GM18907 (cell line): ENCODE data around the gene PIGU.
A peak's percentile ranks its signal among the peaks of the same experiment; 100 is the strongest.

Experiments used
- ATAC-seq: cut with Tn5 transposase; IDR thresholded peaks from one replicate; pipeline ENCODE4 v1.9.1; 2021; ENCODE audit warnings: mild to moderate bottlenecking, moderate library complexity; ENCODE audit not compliant: unreplicated experiment

Gene PIGU

DNA sequence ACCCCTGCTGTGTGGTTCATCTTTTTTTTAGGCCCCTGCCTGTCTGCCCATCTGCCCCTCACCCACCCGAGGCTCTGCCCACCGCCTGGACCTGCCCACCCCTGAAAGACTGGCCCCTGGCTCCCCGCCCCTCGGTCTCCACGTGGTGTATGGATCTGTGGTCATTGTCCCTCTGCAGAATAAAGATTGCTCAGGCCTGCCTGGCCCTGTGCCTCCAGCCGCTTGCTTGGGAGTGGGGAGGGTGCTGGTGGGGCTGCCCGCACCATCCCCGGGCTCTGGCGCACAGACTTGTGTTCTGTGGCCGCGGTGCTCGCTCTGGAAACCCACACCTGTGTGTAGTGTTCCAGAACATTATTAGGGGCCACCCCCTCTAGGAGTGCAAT is 116.8 kb downstream of the PIGU start:
- ATAC-seq: no peak

DNA sequence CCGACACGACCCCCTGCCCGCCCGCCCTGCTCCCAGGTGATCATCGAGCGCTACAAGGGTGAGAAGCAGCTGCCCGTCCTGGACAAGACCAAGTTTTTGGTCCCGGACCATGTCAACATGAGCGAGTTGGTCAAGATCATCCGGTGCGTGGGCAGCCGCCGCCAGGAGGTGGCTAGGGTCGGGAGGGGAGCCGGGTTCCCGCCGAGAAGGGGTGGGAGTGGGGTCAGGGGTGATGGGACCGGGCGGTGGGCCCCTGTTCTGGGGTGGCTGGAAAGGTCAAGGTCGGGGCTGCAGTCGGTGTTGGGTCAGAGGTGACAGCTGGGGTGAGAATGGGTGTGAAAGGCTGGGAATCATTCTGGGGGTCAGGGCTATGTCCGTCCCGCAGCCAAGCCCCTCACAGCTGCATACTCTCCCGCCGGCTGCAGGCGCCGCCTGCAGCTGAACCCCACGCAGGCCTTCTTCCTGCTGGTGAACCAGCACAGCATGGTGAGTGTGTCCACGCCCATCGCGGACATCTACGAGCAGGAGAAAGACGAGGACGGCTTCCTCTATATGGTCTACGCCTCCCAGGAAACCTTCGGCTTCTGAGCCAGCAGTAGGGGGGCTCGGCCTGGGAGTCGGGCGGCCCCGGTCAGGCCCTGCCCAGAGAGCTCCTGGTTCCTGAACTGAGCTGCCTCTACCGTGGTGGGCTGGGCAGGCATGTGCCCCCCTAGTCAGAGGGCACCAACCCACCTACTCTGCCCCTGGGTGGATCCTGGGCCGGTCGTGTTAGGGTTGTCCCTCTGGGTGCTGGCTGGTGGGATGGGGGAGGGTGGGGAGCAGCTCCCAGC is 117.4 kb downstream of the PIGU start:
- ATAC-seq: no peak

DNA sequence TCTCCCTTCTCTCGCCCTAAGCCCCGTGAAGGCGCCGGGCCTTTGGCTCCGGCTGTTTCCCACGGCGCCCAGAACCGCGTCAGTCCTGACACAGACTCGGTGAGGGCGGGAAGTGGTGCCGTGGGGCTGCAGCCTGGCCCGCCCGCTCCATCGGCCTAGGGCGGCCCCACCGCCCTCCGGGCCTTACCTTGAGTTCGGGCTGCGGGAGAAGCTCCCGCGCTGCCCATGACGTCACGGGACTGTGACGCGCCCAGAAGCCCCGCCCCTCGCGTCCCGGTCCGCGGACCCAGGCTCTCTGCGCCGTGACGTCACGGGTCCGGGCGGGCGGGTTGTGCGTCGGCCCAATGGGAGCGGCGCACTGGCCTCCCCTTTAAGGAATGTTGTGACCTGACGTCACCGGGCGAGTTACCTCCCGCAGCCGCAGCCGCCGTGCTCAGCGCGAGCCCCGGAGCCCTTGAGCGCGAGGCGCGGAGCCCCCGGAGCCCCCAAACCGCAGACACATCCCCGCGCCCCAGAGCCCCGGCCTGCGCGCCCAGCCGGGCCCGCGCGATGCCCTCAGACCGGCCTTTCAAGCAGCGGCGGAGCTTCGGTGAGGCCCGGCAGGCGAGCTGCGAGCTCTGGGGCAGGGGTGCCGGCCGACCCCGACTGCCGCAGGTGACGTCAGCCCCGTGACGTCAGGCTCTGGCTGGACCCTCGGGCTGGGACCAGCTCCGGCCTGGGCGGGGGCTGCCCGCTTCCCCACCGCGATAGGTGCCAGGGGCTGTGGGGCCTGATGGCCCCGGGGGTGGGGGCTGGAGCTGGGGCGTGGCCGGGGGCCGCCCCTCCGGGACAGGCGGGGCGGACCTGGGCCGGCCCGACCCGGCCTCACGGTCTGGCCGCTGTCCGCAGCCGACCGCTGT is 118.3 kb downstream of the PIGU start, which contains the start of gene MAP1LC3A:
Gene MAP1LC3A (plus strand): TSS at position 399 of the 899 bp plus-strand sequence. CDS start 151 bp downstream, at position 550.
- peak; percentile 59 for ATAC-seq

DNA sequence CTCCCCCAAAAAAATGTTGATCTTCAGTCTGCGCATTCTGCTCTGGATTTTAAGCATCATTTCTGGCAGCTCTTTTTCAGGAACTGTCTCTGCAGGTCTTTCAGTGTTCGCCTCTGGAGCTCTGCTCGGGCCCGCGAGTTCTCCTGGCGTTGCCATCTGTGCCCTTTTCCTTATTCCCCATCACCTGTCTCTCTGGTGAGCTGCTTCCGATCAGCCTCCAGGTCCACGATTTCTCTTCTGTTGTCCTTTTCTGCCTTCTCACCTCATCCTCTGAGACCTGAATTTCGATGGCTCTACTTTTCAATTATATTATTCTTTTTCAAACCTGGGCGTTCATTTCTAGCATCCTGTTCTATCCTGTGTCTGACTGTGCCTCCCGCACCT is 119.0 kb downstream of the PIGU start:
- ATAC-seq: no peak

DNA sequence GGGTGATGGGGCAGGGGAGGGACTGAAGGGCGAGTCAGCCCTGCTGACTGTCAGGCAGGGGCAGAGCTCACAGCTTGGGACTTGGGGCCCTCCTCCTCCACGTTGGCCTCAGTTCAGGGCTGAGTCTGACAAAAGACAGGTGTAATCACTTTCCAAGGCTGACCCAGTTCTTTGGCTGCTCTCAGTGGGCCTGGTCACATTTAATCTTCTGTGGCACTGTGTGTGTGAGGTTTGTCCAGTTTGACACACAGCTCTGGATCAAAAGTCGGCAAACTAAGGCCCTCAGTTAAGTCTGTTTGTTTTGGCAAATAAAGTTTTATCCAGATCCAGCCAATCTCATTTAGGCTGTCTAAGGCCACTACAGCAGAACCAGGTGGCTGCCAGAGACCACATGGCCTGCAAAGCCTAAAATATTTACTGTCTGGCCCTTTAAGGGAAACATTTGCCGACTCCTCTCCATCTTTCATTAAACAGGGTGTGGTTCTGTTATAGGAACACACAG is 123.5 kb downstream of the PIGU start:
- ATAC-seq: no peak

DNA sequence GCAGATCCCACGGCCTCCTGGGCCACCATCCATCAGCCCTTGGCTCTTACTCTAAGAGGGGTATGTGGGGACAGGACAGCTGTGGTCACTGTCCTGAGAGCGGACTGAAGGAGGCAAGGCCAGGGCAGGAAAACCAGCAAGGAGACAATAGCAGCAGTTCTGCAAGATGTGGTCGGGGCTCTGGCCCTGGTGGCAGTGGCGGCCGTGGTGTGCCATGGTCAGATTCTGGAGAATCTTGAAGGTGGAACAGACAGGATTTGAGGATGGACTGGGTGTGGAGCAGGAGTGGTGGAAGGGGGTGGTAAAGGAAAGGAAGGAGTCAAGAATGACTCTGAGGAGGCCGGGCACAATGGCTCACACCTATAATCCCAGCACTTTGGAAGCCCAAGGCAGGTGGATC is 124.3 kb downstream of the PIGU start:
- ATAC-seq: no peak

DNA sequence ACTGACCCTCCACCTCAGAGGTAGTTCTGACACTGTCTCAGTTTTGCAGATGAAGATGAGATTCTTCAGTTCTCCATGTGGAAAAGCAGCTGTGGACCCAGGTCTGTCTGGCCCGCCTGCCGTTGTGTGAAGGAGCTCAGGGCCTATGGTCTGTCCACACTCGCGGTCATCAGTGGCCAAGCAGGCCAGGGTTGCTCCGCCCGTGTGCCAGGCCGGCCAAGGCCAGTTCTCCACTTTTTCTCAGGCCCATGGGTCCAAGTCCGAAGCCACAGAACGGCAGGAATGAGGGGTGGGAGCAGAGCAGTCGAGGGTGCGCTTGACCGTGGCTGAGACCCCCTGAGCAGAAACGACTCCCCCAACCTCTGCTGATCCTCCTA is 127.0 kb downstream of the PIGU start:
- no peak for ATAC-seq

DNA sequence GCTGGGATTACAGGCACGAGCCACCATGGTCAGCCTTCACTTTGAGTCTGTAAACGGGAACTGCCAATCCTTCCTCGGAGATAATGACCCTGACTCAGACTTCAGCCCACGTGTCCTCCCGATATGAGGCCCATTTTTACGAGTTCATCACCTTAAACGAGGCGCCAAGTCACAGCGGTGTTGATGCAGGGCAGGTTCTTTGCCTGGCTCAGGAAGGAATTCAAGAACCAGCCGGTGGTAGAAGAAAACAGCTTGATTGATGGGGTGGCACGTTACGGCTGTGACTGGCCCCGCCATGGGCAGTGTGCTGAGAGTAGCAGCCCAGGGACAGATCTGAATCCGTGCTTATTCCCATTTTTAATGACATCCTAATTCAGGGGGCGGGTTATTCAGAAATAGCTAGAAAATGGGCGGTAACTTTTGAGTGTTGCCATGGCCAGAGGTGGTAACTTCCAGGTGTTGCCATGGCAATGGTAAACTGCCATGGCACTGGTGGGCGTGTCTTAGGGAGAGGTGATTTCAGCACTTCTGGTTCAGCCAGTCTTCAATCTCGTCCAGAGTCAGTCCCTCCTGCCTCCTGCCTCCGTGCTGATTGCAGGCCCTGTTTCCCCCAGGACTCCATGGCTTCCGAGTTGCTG is 127.5 kb downstream of the PIGU start:
- ATAC-seq: no peak

DNA sequence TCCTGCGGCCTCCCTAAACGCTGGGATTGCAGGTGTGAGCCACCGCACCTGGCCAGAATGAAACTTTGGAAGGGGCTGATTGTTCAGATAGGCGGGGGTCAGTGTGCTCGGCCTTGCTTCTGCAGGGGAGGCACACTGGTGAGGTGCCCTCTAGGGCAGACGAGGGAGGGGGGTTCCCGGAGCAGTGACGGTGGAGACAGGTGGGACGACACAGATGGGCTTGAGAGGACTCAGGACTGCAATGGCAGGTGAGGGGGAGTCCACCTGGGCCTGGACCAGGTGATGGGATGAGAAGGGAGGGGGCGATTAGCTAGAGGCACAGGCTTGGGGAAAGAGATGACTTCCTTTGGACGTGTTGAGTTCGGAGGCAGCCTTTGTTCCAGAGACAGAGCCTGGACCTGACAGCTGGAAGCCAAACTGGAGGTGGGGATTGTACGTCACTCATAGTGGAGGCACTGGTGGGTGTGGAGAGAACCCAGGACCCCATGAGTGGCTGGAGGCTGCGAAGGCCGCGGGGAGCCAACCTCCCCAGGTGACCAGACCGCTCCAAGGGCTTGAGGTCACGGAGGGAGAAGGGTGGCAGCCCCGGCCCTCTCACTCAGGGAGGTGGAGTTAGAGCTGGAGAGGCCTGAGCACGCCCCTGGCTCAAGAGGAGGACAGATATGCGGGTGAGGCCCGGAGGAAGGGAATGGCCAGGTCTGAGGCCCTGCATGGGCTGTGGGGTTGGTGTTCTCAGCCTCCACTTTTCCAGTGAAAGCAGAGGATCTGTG is 128.9 kb downstream of the PIGU start:
- ATAC-seq: no peak

DNA sequence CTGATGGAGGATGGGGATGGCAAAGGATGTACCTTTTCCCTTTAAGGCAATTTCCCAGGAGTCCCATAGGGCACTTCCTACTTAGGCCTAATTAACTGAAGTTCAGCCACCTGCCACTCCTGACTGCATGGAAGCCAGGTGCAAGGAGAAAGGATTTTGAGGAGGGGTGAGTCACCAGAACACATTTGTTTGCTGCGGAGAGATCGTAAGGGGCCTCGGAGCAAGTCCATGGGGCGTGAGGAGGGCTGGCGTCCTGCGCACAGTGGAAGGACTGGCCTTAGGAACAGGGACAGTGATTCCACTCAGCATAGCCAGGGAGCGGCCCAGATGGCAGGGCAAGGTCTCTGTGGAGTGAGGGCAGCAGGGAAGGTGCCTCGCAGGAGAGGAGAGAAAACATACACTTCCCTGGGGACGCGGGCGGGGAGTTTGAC is 130.1 kb downstream of the PIGU start:
- ATAC-seq: no peak

DNA sequence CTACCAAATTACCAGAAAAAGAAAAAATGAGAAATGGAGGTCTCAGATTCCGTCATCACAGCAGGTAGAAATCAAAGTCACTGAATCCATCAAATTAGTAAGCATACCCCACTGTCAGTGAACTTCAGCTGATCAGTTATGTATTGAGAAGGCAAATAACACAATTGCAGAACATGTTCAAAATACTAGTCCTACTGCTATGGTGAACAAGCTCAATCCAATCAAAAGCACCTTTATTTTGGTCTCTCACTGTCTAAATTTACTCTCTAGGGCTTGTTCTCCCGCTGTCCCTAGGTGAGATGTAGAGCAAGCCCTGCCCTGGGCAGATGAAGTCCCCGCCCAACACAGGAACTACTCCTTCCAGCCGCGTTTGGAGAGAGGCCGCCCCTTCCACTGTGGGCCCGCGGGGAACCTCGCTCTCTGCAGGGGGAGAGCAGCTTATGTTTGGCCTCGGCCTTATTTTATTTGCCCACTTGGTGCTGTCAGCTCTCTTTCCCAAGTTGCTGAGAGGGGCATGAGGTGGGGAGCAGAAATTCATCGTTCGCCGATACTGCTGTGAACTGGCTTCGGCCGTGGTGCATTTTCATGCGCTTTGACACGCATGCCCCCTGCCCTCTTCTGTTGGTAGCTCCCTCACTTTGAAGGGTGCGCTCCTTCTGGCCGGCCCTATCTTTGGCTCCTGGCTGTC is 132.6 kb downstream of the PIGU start:
- no peak for ATAC-seq

DNA sequence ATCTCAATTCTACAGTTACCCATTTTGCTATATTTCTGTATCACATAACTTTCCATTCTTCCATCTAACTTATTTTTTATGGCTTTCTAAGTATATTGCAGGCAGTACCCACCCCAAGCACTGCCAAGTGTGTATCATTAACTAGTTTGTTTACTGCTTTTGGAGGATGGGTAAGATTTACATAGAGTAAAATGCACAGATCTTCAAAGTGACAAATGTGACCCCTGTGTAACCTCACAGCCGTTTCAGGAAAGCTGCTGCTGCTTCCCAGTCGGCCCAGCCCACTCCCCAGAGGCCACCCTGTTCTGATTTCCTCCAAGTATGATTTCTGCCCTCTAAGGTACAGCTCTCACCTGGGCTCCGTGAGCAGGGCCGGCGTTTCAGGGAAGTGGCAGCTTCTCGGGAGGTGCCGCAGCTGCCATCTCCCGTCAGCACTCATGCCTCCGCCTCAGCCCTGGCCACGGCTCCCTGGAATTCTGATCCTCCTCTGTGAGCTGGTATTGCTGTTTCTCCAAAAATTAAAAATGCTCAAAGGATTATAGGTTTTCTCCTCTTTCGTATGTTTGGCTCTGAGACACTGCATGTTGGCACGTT is 133.3 kb downstream of the PIGU start:
- no peak for ATAC-seq

DNA sequence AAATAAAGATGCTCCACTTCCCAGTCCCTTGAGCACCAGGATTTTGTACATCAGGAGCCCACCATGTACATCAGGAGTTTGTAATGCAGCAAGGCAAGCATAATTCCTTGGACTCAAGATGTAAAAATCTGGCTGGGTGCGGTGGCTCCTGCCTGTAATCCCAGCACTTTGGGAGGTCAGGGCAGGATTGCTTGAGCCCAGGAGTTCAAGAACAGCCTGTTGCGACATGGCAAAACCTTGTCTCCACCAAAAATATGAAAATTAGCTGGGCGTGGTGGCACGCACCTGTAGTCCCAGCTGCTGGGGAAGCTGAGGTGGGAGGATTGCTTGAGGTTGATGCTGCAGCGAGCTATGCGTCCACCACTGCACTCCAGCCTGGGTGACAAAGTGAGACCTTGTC is 134.5 kb downstream of the PIGU start:
- no peak for ATAC-seq

DNA sequence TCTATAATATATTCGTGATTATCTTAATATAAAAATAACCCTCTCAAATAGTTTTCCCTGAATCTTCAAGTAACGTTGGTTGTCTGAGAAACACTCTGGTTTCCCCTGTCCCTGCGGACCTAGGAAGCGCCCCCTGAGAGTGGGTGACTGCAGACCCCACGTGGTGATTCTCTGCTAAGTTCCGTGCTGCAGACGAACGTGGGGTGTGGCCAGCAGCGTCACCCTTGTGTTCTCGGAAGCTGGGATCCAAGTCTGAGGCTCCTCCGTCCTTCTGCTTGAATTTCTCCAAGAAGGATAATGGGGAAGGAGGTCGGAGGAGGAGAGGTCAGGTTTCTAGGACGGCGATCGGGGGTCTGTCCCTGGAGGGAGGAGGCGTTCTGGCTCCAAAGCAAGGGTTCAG is 135.0 kb downstream of the PIGU start:
- ATAC-seq: no peak

DNA sequence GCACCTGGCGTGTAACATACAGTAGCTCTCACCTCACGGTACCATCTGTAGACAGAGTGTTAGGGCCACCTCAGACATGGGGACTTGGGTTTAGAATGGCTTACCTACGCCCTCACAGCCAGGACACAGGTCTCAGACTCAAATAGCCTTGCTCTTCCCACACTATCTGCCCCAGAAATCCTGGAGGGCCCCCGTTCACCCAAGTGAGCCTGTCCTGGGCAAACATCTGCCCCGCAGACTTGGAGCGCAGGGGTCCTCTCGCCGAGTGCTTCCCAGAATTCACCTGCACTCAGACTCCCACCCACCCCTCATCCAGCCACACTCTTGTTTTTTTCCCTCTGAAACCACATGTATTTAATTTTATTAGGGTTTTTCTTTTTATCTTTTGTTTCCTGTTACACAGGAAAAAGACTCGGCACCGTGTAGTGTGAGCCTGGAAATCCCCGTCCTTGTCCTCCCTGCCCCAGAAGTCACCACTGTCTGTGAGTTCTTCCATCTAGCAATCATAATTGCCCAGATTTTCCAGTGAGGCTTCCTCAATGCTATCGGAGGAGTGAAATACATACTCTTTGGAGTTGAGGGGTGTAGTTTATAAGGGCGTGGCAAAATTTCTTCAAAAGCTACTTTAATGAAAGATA is 135.5 kb downstream of the PIGU start:
- no peak for ATAC-seq

DNA sequence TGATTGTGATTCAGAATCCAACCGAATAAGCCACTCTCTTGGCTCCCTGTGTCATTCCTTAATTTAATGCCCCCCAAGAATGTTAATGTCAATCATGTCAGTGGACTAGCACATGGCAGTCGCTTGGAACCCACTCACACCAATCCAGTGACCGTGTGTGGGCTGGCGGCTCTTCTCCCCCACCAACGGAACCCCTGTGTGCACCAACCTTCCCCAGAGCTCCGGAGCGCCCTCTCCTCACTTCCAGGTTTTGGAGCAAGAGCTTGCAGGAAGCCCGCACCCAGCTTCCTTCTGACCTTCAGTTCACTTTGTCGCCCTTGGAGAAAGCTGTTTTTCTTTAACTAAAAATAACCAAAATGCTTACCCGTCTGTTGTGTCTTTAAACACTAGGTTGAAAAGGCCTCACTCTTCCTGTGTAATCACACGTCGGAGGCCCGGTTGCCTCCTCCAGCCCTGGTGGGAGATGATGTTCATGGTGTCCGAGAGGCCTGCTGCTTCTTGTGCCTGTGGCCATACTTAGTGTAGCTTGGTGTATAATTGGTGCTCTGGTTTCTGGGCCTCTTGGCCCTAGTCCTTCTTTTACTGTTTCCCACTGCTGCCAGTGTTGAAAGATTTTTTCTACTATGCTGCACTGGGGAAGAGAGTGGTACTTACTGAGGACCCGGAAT is 136.2 kb downstream of the PIGU start:
- no peak for ATAC-seq

DNA sequence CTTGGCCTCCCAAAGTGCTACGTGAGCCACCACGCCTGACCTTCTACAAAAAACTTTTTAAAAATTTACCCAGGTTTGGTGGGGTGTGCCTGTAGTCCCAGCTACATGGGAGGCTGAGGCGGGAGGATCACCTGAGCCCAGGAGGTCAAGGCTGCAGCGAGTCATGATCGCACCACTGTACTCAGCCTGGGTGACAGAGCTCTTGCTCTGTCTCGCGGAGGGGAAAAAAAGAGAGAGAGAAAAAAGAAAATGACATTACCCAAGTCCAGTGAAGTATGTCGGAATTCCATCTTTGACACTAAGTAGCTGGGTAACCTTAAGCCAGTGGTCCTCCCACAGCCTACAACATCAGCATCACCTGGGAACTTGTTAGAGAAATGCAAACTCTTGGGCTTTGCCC is 137.1 kb downstream of the PIGU start:
- ATAC-seq: no peak

DNA sequence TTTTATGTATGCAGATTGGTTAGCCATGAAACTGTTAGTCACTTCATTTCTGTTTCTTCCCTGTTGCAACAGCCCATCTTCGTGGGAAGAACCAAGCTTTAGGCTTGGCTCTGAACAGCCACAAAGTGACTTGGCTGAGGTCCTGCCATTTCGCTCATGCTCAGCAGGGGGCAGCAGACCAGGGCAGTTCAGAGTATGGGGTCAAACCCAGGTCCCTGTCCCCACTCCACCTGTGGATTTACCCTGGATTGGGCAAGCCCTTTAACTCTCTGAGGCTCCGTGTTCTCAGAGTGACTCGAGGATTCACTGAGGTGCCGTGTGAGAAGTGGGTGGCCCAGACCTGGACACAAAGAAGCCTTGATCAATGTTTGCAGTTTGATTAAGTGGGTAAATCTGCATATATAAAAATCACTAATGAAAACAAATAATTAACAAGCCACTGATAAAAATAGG is 138.2 kb downstream of the PIGU start:
- ATAC-seq: no peak
